Neural crest cell (in vitro differentiated cells): Measurements from ENCODE around the gene RUFY4. TPM values are rescaled to one million over a fixed set of nuclear protein-coding genes. Genes with fewer than 3 reads are reported as not detected.

Experiments used
- DNase-seq: peaks from one replicate; pipeline ENCODE4 v3.0.0; 2021; ENCODE audit warnings: low read depth, mixed read lengths, low spot score
- H3K27ac Mint-ChIP-seq: one replicate; pipeline ENCODE4 v1.8.0; 2021; ENCODE audit warnings: mild to moderate bottlenecking, mixed read lengths; ENCODE audit not compliant: unreplicated experiment
- H3K27me3 Mint-ChIP-seq: 2 replicates; pipeline ENCODE4 v1.8.0; 2021; ENCODE audit warnings: low read depth, mild to moderate bottlenecking, mixed read lengths
- H3K36me3 Mint-ChIP-seq: 2 replicates; pipeline ENCODE4 v1.8.0; 2021; ENCODE audit warnings: low read depth, mild to moderate bottlenecking, mixed read lengths
- H3K4me1 Mint-ChIP-seq: 2 replicates; pipeline ENCODE4 v1.8.0; 2021; ENCODE audit warnings: mixed read lengths
- H3K4me3 Mint-ChIP-seq: one replicate; pipeline ENCODE4 v1.8.0; 2021; ENCODE audit warnings: mild to moderate bottlenecking, mixed read lengths
- H3K9me3 Mint-ChIP-seq: 2 replicates; pipeline ENCODE4 v1.8.0; 2021; ENCODE audit warnings: mixed read lengths
- total RNA-seq: library from RNA; stranded (reverse); gene quantifications from 2 replicates; pipeline ENCODE4 v1.2.1, GENCODE V29; 2021
- TF ChIP-seq, protein P1 (sequence below): fragments of 200-600 bp; sonication (generic); conservative IDR thresholded peaks from 2 replicates; pipeline ENCODE4 v1.5.0; 2021; ENCODE audit warnings: antibody characterized with exemption, mild to moderate bottlenecking

RUFY4 gene
- total RNA-seq, 1 donor from 2014 or later, result not detected

DNA sequence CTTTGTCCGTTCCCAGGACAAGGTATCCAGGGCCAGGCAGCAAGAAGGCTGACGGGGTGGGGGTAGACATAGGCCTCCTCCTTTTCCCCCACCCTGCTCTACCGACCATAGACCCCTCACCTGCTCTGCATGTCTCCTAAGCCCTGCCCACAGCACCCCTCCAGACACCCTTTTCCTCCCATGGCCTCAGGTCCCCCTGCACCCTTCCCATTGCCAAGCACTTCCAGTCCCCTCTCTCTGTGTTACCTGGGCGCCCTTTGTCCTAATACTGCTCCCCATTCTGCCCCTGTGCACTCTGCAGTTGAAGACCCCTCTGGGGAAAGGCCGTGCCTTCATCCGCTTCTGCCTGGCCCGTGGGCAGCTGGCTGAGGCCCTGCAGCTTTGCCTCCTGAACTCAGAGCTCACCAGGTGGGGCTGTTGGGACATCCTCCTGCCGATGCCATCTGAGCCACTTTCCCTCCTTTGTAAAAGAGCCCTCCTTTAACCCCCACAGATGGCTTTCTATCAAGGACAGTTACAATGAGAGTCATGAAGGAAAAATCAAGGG lies 3.5 kb downstream of the RUFY4 start:
- Mint-ChIP-seq H3K9me3 (no peaks in the 10 kb centered on the region), H3K4me1 (no peaks in the 10 kb centered on the region), H3K27me3 (peaks cover 10% of the 10 kb centered on the region), H3K36me3 (no peaks in the 10 kb centered on the region), H3K27ac (no peak overlapping the region), H3K4me3 (no peak overlapping the region)
- DNase-seq, result no peak
- TF ChIP-seq, protein P1, sequence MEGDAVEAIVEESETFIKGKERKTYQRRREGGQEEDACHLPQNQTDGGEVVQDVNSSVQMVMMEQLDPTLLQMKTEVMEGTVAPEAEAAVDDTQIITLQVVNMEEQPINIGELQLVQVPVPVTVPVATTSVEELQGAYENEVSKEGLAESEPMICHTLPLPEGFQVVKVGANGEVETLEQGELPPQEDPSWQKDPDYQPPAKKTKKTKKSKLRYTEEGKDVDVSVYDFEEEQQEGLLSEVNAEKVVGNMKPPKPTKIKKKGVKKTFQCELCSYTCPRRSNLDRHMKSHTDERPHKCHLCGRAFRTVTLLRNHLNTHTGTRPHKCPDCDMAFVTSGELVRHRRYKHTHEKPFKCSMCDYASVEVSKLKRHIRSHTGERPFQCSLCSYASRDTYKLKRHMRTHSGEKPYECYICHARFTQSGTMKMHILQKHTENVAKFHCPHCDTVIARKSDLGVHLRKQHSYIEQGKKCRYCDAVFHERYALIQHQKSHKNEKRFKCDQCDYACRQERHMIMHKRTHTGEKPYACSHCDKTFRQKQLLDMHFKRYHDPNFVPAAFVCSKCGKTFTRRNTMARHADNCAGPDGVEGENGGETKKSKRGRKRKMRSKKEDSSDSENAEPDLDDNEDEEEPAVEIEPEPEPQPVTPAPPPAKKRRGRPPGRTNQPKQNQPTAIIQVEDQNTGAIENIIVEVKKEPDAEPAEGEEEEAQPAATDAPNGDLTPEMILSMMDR, result no peak

DNA sequence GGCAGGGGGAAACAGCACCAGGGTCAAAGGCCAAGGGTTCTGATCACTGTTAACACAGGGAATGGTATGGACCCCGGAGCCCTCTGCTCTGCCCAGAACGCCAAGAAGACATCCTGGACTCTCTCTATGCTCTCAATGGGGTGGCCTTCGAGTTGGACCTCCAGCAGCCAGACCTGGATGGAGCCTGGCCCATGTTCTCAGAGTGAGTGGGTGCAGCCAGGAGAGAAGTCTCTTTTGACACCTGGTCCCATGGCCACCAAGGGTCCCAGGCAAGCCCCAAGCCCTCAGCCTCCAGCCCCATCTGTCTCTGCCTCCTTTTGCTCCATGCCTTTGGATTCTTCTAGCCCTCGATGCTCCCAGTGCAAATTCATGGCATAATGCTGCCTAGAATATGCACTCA lies 4.1 kb downstream of the RUFY4 start:
- DNase-seq, result no peak
- peaks cover 7% of the 10 kb centered on the region for H3K27me3 Mint-ChIP-seq
- no peak overlapping the region for H3K4me3 Mint-ChIP-seq
- no peak overlapping the region for H3K27ac Mint-ChIP-seq
- H3K9me3 Mint-ChIP-seq, result no peaks in the 10 kb centered on the region
- no peaks in the 10 kb centered on the region for H3K36me3 Mint-ChIP-seq
- TF ChIP-seq, protein P1, result no peak
- H3K4me1 Mint-ChIP-seq, result no peaks in the 10 kb centered on the region

DNA sequence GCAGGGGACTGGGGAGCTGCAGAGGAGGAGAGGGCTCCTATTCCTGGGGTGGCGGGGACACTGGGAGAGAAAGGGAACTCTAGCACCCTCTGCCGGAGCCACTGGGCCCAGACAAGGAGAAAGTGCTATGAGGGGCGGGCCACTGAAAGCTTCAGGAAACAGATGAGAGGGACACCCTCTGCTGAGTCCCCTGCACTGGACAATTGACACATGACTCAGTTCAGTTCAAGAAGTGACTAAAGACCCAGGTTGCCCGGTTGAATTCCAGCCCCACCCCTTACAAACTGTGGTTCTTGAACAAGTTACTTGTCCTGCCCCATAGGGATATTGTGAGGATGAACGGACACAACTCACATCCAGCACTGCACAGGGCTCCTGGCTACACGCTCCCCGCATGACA lies 5.0 kb downstream of the RUFY4 start:
- H3K4me1 Mint-ChIP-seq, result no peaks in the 10 kb centered on the region

DNA sequence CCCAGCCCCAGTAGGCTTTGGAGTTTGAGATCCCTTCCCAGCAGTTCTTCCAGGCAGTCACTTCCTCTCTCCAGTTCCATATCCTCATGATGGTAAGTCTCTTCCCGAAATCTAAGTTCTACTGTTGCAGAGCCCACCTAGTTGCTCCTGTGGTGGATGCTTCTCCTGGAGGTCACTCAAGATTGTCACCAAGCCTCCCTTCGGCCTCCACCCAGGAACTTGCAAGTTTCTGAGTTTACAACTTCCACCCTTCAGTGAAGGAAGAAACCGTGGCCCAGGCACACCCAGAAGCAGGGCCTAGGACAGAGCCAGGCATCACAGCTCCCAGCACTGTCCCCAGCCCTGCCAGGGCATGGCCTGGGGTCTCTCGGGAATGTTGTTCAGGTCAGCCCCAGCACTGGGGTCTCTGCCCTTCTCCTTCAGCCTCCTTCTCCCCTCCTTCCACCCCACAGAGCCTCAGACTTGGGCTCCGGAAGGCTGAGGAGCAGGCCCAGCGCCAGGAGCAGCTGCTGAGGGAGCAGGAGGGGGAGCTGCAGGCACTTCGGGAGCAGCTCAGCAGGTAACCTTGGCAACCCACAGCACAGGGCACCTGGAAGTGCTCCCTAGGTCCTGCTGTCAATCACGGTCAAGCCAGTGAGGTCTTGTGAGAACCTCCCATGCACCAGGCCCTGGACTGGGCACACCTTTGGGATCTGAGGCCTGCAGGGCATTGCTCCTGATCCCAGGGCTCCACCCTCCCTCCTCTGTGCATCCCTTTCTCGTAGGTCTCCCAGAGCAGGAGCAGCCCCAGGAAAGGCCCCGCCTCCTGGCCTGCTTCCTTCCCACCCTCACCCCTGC lies 7.1 kb downstream of the RUFY4 start:
- Mint-ChIP-seq H3K27ac (no peak overlapping the region), H3K4me1 (no peaks in the 10 kb centered on the region), H3K36me3 (no peaks in the 10 kb centered on the region), H3K9me3 (no peaks in the 10 kb centered on the region), H3K27me3 (no peaks in the 10 kb centered on the region), H3K4me3 (no peak overlapping the region)
- TF ChIP-seq, protein P1, result no peak
- no peak for DNase-seq

More for the DNA sequence above, 5.0 kb downstream of the RUFY4 start:
- TF ChIP-seq, protein P1, result peak; percentile 49
- peak; percentile 41 for DNase-seq
- Mint-ChIP-seq H3K4me3 (no peak overlapping the region), H3K36me3 (no peaks in the 10 kb centered on the region), H3K27me3 (no peaks in the 10 kb centered on the region), H3K9me3 (no peaks in the 10 kb centered on the region), H3K27ac (no peak overlapping the region)

DNA sequence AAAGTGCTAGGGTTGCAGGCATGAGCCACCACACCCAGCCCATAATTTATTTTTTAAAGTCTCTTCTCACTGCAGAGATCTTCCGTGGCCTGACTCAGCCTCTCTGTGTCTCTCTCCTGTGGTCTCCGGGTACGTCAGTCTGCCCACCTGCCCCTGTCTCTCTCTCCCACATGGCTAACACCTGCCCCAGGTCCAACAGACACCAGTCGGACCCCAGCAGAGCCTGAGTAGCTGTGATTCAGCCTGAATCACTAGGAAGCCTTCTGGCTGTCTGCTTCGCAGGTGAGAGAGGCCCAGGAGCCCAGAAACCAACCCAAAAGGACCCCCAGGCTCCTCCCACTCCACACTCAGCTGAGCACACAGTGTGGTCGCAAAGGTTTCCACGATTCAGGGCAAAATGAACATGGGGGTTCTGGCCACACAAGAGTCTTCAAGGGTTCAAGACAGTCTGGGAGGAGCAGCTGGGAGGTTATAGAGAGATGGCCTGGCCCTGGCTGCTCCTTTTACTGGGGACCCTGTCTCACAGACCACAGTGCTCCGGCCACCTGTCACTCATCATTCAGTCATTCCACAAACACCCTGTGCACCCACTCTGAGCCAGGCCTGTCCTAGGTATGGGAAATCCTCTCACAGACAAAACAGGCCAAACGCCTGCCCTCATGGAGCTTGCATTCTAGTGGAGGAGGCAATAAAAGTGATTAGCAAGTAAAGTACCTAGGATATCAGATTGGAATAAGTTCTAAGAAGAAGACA lies 8.6 kb downstream of the RUFY4 start:
- no peaks in the 10 kb centered on the region for H3K4me1 Mint-ChIP-seq
- no peak for DNase-seq
- no peak overlapping the region for H3K27ac Mint-ChIP-seq
- TF ChIP-seq, protein P1, result no peak
- no peaks in the 10 kb centered on the region for H3K27me3 Mint-ChIP-seq
- peaks cover 3% of the 10 kb centered on the region for H3K9me3 Mint-ChIP-seq
- no peaks in the 10 kb centered on the region for H3K36me3 Mint-ChIP-seq
- H3K4me3 Mint-ChIP-seq, result no peak overlapping the region
